GM19395 (cell line): ENCODE data around the gene TMPO.
"Not testable (repeated sequence)": the region's sequence is repeated elsewhere in the genome, so short reads cannot be mapped to it uniquely, and the experiment has no call there.

Experiments used
- ATAC-seq: cut with Tn5 transposase; IDR thresholded peaks from one replicate; pipeline ENCODE4 v1.9.1; 2021; ENCODE audit warnings: mild to moderate bottlenecking, moderate library complexity; ENCODE audit not compliant: unreplicated experiment

TMPO gene

DNA sequence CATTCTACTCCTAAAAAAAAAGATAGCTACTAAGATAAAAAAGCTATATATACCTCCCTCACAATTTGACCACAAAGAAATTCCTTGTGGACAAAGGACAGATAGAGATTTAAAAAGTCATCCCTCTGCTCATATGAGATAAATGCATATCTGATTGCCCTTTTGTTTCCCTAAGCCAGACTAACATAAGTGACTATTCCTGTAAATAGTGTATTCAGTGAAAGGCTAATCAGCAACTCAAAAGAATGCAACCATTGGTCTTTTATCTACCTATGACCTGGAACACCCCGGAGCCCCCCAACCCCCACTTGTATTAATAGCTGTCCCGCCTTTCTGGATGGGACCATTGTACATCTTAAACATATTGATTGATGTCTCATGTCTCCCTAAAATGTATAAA is 6.3 kb upstream of the TMPO start:
- ATAC-seq = no peak

DNA sequence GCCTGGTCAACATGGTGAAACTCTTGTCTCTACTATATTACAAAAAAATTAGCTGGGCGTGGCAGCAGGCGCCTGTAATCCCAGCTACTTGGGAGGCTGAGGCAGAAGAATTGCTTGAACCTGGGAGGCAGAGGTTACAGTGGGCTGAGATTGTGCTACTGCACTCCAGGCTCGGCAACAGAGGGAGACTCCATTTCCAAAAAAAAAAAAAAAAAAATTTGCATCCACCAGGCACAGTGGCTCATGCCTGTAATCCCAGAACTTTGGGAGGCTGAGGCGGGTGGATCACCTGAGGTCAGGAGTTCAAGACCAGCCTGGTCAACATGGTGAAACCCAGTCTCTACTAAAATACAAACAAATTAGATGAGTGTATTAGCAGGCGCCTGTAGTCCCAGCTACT is 3.6 kb upstream of the TMPO start:
- ATAC-seq = not testable (repeated sequence)

DNA sequence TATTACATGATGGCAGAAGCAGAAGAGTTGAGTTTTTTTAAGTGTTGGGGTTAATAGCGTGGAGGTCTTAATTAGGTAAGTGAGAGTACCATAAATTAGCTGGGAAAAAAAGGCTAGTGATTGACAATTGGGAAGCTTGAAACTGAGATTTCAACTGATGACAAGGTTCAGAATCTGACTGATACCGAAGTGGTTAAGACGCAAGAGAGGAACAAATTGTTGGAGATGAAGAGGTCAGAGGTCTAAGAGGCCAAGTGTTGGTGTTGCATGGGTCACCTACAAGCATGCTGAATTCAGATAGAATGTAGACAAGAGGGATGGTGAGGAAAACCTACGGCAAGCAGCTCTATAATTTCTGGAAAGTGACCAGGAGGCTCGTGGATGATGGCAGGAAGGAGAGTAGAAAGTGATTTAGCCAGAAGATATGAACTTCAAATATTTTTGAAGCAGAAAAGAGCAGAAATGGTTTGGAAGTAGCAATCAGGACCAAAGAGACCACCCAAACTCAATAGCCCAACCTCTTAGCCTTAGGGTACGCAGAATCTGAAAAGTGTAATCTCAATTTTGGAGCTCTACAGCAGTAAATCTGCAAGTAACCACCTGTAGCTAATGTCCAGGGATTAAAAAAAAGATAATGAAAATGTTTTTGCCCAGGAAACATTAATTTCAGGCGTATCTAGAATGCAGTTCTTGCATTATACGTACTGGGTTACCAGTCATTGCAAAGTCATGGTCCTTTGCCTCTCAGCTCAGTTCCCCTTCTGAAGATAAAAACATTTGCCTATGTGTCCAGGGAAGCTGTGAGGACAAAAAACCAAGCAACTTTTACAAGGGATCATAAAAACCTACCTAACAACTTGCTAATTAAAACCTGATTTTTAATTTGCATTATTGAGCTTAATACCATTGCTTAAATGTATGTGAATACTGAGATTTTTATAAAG is 1.7 kb upstream of the TMPO start:
- ATAC-seq = no peak

DNA sequence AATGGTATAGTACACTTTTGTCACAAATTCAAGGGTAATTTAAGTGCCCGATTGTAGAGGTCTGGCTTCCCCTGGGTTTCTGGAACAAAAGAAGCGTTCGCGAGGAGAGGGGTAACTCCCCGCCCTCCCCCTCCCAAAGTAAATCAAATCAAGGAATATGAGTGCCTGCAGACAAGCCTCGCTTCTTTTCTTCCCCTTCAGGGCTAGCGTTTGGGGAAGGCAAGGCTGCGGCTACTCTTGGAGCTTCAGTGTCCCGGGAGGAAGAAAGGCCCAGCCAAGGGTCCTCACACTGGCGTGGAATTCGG is 456 bp upstream of the TMPO start:
- ATAC-seq = no peak

DNA sequence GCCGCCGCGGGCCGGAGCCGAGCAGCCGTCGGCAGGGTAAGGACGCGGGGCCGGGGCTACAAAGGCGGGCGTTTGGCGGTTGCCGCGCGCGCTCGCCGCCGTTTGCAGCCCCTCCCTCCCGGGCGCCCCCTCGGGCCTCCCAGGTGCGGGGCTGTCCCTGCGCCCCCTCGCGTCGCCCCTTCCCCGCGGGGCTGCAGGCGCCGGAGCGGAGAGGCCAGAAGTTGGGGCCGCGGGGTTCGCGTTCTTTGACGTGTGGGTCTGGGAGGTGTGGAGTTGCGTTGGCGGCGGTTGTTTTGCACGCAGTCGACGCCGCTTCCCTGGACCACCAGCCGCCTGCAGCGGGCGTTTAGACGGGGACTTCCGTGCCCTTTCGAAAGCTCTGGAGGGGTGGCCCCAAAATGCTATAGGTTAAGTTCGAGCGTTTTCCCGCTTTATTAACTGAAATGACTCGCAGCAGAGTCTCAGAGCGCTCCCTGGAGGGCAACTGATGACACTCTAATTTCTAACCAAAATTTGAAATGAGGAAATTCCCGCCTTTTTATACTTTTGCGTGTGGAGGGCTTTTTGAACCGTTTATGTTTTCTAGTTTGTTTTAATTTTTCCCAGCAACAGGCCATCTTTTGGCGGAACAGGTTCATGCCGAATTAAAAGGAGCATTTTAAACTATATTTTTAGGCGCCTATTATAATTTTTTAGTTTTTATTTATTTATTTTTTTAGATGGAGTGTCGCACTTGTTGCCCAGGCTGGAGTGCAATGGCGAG is 902 bp downstream of the TMPO start:
- ATAC-seq = peak; percentile 72

DNA sequence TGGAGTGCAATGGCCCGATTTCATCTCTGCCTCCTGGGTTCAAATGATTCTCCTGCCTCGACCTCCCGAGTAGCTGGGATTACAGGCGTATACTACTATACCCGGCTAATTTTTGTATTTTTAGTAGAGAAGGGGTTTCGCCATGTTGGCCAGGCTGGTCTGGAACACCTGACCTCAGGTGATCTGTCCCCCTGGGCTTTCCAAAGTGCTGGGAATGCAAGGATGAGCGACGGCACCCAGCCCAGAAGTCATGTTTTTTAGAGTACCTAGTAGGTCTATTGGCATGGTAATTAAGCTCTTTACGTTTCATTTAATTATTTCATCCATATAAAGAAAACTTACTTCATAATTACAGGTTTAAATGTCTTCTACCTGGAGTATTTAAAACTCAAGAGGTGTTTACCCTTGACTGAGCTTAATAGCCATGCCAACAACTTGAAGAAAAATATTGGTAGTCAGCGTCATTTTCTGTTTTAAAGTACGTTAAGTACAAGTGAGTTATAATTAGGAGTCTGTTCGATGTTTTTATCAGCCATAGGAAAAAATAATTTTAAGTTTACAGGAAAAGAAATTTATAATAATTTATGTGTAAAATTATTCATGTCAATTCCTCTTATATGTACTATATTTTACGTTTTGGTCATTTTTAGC is 4.0 kb downstream of the TMPO start:
- no peak for ATAC-seq

DNA sequence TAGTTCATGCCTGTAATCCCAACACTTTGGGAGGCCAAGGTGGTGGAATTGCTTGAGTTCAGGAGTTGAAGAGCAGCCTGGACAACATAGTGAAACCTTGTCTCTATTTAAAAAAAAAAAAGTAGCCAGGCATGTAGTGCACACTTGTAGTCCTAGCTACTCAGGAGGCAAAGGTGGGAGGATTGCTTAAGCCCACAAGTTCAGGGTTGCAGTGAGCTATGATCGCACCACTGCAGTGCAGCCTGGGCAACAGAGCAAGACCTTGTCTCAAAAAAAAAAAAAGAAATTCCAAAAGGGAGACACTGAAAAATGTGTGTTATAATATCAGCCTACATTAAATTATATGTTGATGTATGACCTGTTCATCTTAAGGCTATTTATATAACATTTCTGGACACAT is 14.7 kb downstream of the TMPO start:
- ATAC-seq = no peak

DNA sequence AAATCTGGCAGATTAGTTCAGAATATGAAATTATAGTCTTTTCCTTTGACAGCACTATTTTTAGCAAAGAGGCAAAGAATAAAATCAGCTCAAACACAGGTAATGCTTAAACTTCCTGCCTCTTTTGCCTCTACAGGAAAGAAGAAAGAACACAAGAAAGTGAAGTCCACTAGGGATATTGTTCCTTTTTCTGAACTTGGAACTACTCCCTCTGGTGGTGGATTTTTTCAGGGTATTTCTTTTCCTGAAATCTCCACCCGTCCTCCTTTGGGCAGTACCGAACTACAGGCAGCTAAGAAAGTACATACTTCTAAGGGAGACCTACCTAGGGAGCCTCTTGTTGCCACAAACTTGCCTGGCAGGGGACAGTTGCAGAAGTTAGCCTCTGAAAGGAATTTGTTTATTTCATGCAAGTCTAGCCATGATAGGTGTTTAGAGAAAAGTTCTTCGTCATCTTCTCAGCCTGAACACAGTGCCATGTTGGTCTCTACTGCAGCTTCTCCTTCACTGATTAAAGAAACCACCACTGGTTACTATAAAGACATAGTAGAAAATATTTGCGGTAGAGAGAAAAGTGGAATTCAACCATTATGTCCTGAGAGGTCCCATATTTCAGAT is 17.4 kb downstream of the TMPO start:
- ATAC-seq = no peak

DNA sequence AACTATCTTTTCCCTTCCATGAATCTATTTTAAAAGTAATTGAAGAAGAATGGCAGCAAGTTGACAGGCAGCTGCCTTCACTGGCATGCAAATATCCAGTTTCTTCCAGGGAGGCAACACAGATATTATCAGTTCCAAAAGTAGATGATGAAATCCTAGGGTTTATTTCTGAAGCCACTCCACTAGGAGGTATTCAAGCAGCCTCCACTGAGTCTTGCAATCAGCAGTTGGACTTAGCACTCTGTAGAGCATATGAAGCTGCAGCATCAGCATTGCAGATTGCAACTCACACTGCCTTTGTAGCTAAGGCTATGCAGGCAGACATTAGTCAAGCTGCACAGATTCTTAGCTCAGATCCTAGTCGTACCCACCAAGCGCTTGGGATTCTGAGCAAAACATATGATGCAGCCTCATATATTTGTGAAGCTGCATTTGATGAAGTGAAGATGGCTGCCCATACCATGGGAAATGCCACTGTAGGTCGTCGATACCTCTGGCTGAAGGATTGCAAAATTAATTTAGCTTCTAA is 18.4 kb downstream of the TMPO start:
- no peak for ATAC-seq

DNA sequence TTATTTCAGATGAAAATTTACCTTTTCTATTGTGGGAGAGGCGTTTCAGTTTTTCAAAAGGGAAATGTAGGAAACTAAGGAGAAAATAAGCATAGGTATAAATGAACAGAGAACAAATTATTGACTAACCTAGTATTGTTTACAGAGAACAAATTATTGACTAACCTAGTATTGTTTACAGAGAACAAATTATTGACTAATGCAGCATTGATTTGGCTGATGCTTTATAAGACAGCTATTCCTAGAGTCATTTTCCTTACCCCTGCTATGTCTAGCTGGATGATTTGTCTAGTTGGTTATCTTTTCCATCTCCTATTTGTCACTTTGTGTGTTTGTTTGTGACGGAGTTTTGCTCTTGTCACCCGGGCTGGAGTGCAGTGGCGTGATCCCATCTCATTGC is 22.6 kb downstream of the TMPO start:
- ATAC-seq = no peak

DNA sequence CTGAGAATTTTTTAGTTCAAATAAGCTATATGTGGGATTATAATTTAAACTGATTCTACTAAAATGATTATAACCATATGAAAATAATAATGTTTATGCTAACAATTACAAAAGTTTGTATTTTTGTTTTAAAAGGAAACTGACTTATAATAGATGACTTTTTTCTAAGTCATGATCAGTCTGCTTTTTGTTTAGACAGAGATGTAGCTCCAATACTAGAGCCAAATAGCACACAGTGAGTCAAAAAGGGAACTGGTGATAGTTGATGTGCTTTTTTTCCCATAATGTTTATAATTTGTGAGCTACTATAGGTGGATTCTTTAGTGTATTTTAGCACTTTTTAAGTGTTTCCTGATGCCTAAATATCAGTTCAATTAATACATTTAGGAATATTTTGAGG is 28.3 kb downstream of the TMPO start:
- ATAC-seq = no peak

DNA sequence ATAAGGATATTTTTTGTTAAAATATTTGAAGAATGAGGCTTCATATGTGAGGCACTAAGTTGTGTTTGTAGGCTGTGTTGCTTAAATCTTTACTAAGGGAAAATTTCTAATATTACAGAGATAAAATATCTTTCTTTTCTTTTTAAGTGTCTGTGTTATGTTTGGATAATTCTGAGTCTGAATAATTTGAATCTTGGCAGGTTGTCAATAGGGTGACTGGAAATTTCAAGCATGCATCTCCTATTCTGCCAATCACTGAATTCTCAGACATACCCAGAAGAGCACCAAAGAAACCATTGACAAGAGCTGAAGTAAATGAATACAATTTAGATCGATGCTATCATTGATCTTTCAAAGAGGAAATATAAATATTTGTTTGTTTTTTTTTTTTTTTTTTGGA is 29.4 kb downstream of the TMPO start:
- ATAC-seq = no peak

DNA sequence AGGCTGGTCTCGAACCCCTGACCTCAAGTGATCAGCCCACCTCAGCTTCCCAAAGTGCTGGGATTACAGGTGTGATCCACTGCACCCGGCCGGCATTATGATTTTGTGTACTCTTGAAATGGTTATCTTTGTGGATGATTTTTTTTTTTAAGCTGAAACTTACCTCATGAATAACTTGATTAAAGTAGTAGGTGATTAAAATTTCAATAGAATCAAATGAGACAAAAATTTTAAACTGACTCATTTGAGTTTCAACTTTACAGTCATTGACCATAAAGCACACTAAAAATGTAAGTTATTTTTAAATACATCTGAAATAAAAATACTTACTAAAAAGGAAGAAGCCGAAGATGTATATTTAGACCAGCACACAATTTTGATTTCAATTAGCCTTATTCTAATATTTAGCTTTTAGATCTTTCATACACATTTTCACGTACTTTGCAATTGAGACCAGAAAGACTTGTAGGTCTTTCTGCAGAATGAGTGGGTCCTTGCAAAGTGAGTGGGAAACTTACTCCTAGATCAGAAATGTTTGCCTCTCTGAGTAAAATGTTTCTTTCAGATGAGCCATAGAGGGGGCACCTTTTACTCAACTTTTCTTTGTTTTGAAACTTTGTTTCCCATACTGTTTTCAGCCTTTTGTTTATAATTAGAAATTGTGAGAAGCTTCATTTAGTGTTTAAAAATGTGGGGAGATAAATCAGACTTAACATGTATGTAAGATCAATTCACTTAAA is 34.2 kb downstream of the TMPO start:
- ATAC-seq = no peak

DNA sequence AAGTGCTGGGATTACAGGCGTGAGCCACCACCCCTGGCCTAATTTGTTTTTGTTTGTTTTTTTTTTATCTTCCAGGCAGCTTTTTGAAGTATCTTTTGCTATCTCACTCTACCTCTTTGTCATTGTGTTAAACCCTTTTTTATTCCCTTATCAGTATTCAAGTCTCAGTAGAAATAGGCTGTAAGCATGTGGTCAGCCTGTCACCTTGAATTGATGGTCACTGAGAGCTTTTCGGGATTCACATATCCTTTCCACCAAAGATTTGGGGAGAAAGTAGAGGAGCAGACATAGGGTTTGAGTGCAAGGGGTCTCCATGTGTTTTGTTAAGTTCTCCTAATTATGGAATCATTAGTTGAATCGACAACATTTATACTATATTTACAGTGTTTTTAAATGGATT is 36.4 kb downstream of the TMPO start:
- ATAC-seq = no peak

DNA sequence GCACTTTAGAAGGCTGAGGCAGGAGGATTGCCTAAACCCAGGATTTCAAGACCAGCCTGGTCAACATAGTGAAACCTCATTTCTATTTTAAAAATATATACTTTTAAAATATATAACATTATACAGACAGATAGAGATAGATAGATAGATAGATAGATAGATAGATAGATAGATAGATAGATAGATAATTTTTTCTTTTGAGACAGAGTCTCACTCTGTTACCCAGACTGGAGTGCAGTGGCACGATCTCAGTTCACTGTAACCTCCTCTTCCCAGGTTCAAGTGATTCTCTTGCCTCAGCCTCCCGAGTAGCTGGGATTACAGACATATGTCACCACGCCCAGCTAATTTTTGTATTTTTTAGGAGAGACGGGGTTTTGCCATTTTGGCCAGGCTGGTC is 42.7 kb downstream of the TMPO start:
- ATAC-seq = not testable (repeated sequence)

DNA sequence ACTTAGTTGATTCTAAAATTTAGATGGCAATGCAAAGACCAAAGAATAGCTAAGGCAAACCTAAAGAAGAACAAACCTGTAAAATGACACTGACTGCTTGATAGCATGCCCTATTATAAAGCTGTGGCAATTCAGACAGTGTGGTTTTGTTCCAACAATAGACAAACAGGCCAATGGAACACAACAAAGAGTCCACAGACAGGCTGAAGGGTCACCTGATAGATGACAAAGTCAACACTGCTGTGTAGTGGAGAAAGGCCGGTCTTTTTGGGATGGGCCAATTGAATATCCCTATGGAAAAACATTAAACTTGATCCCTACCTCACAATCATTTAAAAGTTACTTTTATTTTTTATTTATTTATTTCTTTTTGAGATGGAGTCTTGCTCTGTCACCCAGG is 44.3 kb downstream of the TMPO start:
- no peak for ATAC-seq

DNA sequence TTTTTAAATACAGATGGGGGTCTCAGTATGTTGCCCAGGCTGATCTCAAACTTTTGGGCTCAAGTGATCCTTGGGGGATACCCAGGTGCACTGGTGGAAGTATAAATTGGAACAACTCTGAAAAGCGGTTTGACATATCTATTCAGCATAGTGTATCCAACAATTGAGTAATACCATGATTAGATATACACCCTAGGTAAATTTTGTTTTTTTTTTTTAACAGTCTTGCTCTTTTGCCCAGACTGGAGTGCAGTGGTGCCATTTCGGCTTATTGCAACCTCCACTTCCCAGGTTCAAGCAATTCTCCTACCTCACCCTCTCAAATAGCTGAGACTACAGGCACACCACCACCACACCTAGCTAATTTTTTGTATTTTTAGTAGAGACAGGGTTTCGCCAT is 46.5 kb downstream of the TMPO start:
- ATAC-seq = no peak

DNA sequence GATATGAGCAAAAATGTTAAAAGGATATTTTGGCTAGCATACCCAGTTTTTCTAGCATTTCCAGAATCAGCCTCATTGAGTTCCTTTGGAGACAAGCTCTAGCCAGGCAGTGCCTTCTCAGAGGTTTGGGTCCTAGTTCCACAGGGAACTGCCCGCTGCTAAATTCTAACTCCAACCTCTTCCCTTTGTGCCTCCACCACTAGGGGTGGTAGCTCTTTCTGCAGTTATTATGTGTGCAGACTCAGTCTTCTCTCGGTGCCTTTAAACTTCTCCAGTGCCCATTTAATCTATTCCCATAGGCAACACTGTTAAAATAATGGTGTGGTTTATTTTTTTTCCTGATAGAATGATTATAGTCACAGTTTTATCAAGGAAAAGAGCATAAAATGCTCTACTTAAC is 56.6 kb downstream of the TMPO start:
- no peak for ATAC-seq

DNA sequence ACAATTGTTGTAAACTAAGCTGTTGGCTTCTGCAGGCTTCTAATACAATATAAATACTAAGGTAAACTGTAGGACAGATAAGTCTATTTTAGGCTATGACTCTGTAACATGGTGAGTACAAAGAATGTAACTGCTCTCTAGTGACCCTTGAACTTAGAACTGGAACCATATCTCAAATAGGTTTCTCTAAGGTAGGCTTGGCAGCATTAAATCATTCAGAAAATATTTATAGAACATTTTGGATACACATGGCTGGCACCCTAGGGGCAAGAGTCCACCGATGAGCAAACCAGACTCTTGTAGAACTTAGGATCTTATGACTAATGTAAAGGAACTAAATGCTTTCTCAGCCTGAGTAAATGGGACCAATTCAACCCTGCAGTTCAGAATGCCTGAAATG is 58.7 kb downstream of the TMPO start:
- ATAC-seq = no peak

DNA sequence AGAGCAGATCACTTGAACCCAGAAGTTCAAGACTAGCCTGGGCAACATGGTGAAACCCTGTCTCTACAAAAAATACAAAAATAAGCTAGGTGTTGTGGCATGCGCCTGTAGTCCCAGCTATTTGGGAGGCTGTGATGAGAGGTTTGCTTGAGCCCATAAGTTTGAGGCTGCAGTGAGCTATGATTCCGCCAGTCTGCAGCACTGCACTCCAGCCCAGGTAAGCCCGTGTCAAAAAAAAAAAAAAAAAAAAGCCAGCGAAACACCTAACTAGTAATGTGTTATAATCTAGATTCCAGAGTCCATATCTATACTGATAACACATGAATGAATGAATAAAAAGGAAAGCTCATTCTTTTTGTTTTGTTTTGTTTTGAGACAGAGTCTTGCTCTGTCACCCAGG is 59.6 kb downstream of the TMPO start:
- no peak for ATAC-seq

DNA sequence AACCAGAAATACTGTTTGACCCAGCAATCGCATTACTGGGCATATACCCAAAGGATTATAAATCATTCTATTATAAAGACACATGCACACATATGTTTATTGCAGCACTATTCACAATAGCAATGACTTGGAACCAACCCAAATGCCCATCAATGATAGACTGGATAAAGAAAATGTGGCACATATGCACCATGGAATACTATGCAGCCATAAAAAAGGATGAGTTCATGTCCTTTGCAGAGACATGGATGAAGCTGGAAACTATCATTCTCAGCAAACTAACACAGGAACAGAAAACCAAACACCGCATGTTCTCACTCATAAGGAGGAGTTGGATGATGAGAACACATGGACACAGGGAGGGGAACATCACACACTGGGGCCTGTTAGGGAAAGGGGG is 61.4 kb downstream of the TMPO start:
- ATAC-seq = not testable (repeated sequence)
